ENCODE results near the gene SESN1.

SESN1 gene

DNA sequence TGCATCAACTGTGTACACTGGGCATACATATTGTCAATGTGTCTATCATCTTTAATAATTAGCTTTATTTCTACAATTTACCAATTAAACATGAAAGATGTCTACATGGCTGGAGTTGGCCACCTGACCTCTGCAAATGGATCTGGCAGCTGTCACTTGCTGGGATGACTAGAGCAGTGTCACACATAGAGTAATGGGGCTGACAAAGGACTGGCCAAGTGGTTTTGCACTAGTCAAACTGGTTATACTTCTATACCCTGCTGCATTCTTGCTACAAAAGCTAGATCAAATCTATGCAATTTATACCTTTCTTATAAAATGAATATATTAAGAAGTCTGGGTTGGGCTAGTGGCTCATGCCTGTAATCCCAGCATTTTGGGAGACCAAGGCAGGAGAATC, 99.3 kb downstream of the SESN1 start:
- Histone ChIP-seq H3K27ac (no peak overlapping the region), H2AFZ (ENCODE audit: low read depth) (no peak overlapping the region), H3K79me2 (ENCODE audit: insufficient read depth, low read depth) (no peaks in the 10 kb centered on the region), H3K4me1 (ENCODE audit: low read depth, poor library complexity, severe bottlenecking) (no peaks in the 10 kb centered on the region), H3K36me3 (ENCODE audit: insufficient read depth) (no peaks in the 10 kb centered on the region), H3K4me3 (IDR thresholded peaks at IDR 0.05; ENCODE audit: insufficient read depth, low read depth, low read length) (no peak overlapping the region), H4K20me1 (ENCODE audit: insufficient read depth) (no peaks in the 10 kb centered on the region), H3K27me3 (ENCODE audit: insufficient read depth, low read depth) (no peaks in the 10 kb centered on the region), H3K9ac (no peak overlapping the region), H3K4me2 (no peak overlapping the region)
- TF ChIP-seq, protein P1, sequence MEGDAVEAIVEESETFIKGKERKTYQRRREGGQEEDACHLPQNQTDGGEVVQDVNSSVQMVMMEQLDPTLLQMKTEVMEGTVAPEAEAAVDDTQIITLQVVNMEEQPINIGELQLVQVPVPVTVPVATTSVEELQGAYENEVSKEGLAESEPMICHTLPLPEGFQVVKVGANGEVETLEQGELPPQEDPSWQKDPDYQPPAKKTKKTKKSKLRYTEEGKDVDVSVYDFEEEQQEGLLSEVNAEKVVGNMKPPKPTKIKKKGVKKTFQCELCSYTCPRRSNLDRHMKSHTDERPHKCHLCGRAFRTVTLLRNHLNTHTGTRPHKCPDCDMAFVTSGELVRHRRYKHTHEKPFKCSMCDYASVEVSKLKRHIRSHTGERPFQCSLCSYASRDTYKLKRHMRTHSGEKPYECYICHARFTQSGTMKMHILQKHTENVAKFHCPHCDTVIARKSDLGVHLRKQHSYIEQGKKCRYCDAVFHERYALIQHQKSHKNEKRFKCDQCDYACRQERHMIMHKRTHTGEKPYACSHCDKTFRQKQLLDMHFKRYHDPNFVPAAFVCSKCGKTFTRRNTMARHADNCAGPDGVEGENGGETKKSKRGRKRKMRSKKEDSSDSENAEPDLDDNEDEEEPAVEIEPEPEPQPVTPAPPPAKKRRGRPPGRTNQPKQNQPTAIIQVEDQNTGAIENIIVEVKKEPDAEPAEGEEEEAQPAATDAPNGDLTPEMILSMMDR (conservative IDR thresholded peaks at IDR 0.05; ENCODE audit: low read depth, low read length), result no peak

DNA sequence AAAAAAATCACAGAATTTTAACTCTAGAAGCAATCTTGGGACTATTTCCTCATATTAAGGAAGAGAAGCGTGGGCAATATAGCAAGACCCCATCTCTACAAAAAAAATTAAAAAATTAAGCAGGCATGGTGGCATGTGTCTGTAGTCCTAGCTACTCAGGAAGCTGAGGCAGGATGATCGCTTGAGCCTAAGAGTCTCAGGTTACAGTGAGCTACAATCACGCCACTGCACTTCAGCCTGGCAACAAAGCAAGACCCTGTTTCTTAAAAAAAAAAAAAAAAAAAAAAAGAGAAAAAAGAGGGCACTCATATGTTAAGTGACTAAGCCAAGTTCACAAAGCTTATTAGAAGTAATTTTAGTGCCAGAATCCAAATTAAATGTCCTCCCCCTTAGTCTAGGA, 100.8 kb downstream of the SESN1 start:
- Histone ChIP-seq H4K20me1 (ENCODE audit: insufficient read depth) (no peaks in the 10 kb centered on the region), H3K79me2 (ENCODE audit: insufficient read depth, low read depth) (no peaks in the 10 kb centered on the region), H3K9ac (no peak overlapping the region), H3K4me3 (IDR thresholded peaks at IDR 0.05; ENCODE audit: insufficient read depth, low read depth, low read length) (no peak overlapping the region), H3K4me1 (ENCODE audit: low read depth, poor library complexity, severe bottlenecking) (no peaks in the 10 kb centered on the region), H3K27ac (no peak overlapping the region), H2AFZ (ENCODE audit: low read depth) (no peak overlapping the region), H3K36me3 (ENCODE audit: insufficient read depth) (no peaks in the 10 kb centered on the region), H3K4me2 (no peak overlapping the region), H3K27me3 (ENCODE audit: insufficient read depth, low read depth) (no peaks in the 10 kb centered on the region)
- TF ChIP-seq, protein P1 (conservative IDR thresholded peaks at IDR 0.05; ENCODE audit: low read depth, low read length), result no peak

DNA sequence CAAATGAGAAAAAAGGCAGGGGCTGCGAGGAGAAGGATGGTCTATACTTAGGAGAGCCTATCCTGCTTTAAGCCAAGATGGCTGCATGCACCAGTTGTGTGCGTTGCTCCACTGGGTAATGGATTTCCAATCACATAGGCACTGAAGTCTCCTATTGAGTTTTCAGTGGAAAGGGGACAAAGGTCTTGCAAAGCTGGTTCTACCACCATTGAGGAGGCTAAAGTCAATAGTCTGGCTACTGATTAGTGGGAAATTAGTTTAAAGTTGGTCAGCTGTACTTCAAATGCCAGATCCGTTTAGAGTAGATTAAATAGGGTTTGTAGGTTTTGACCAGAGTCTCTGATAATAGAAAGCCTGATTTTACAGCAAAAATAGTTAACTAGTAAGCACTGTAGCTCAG, 104.9 kb downstream of the SESN1 start:
- Histone ChIP-seq H2AFZ (ENCODE audit: low read depth) (no peak overlapping the region), H4K20me1 (ENCODE audit: insufficient read depth) (no peaks in the 10 kb centered on the region), H3K9ac (no peak overlapping the region), H3K27ac (no peak overlapping the region), H3K27me3 (ENCODE audit: insufficient read depth, low read depth) (no peaks in the 10 kb centered on the region), H3K4me1 (ENCODE audit: low read depth, poor library complexity, severe bottlenecking) (no peaks in the 10 kb centered on the region), H3K4me2 (no peak overlapping the region), H3K36me3 (ENCODE audit: insufficient read depth) (no peaks in the 10 kb centered on the region), H3K79me2 (ENCODE audit: insufficient read depth, low read depth) (no peaks in the 10 kb centered on the region), H3K4me3 (IDR thresholded peaks at IDR 0.05; ENCODE audit: insufficient read depth, low read depth, low read length) (no peak overlapping the region)
- TF ChIP-seq, protein P1 (conservative IDR thresholded peaks at IDR 0.05; ENCODE audit: low read depth, low read length), result no peak

DNA sequence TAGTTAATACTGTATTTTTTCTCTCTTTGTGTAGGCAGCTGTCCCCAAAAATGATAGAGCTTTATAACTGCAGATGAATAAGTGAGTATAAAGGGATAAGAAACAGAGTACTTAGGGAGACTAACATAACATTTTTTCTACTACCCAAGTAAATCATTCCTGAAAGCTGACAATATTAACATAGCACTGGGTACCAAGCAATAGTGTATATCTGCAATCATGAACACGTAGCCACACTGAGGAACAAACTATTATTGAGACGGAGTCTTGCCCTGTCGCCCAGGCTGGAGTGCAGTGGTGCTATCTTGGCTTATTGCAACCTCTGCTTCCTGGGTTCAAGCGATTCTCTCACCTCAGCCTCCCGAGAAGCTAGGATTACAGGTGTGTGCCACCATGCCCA, 105.9 kb downstream of the SESN1 start:
- Histone ChIP-seq H3K27ac (no peak overlapping the region), H3K4me1 (ENCODE audit: low read depth, poor library complexity, severe bottlenecking) (no peaks in the 10 kb centered on the region), H3K27me3 (ENCODE audit: insufficient read depth, low read depth) (no peaks in the 10 kb centered on the region), H3K9ac (no peak overlapping the region), H4K20me1 (ENCODE audit: insufficient read depth) (no peaks in the 10 kb centered on the region), H3K4me2 (no peak overlapping the region), H3K79me2 (ENCODE audit: insufficient read depth, low read depth) (no peaks in the 10 kb centered on the region), H3K4me3 (IDR thresholded peaks at IDR 0.05; ENCODE audit: insufficient read depth, low read depth, low read length) (no peak overlapping the region), H2AFZ (ENCODE audit: low read depth) (no peak overlapping the region), H3K36me3 (ENCODE audit: insufficient read depth) (no peaks in the 10 kb centered on the region)
- TF ChIP-seq, protein P1 (conservative IDR thresholded peaks at IDR 0.05; ENCODE audit: low read depth, low read length), result no peak

DNA sequence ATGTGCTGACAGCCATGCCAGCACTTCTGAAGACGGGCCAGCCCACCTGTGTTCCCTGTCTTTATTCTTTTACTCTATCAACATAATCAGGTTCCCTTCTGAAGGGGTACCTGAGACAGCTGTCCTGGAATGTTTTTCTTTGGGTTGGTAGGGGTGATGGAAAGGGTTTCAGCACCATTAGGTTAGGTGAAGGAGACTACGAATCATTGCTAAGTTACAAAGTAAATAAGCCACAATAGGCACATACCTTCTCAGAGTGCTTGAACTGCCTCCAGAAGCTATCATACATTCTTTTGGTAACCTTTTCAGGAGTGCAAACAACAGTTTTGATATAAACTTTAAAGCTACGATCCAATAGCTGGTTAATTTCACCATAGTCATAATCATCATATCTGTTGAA, 106.3 kb downstream of the SESN1 start:
- no peaks in the 10 kb centered on the region for H3K36me3 ChIP-seq (ENCODE audit: insufficient read depth)

More for the DNA sequence above, 106.3 kb downstream of the SESN1 start:
- Histone ChIP-seq H3K79me2 (ENCODE audit: insufficient read depth, low read depth) (no peaks in the 10 kb centered on the region), H4K20me1 (ENCODE audit: insufficient read depth) (no peaks in the 10 kb centered on the region), H3K9ac (no peak overlapping the region), H3K4me2 (no peak overlapping the region), H3K27ac (no peak overlapping the region), H3K27me3 (ENCODE audit: insufficient read depth, low read depth) (no peaks in the 10 kb centered on the region), H2AFZ (ENCODE audit: low read depth) (no peak overlapping the region), H3K4me3 (IDR thresholded peaks at IDR 0.05; ENCODE audit: insufficient read depth, low read depth, low read length) (no peak overlapping the region), H3K4me1 (ENCODE audit: low read depth, poor library complexity, severe bottlenecking) (no peaks in the 10 kb centered on the region)
- TF ChIP-seq, protein P1 (conservative IDR thresholded peaks at IDR 0.05; ENCODE audit: low read depth, low read length), result no peak

All from KMS-11 (cell line).